Cardiac ventricle fibroblast (primary cell): ENCODE results near the gene GABRQ. TPM values are rescaled to one million over a fixed set of nuclear protein-coding genes. Genes with fewer than 3 reads are reported as not detected.

Experiments
- total RNA-seq: library from RNA; depleted of rRNA; stranded (reverse); fragments of >200 nt; gene quantifications from 2 replicates; pipeline ENCODE4 v1.2.3, GENCODE V29; 2015

GABRQ gene
- total RNA-seq, result not detected in 2 replicates

GRCh38 chrX:152637649-152638442, at the start of gene GABRQ:
Gene GABRQ (plus strand): TSS chrX:152637895. CDS start chrX:152638203, 308 bp downstream.

GRCh38 chrX:152697952-152698931, 60.5 kb downstream of the GABRQ start, which contains the start of gene MAGEA3:
Gene MAGEA3 (plus strand): TSS chrX:152698794. CDS start chrX:152700833, 2,039 bp downstream.

Other genes with a start within 250 kb of the GABRQ start
- not detected in 2 replicates for gene GABRA3, start 186.6 kb upstream of the GABRQ start, total RNA-seq
- not detected in 2 replicates for gene MAGEA3, start 60.9 kb downstream of the GABRQ start, total RNA-seq
- gene CSAG2, start 71.4 kb downstream of the GABRQ start, total RNA-seq, result not detected in 2 replicates
- not detected in 2 replicates for gene MAGEA2B, start 76.7 kb downstream of the GABRQ start, total RNA-seq
- gene CSAG1, start 95.8 kb downstream of the GABRQ start, total RNA-seq, result not detected in 2 replicates
- not detected in 2 replicates for gene MAGEA12, start 95.9 kb downstream of the GABRQ start, total RNA-seq
- not detected in 2 replicates for gene MAGEA2, start 115.9 kb downstream of the GABRQ start, total RNA-seq
- gene CSAG3, start 121.3 kb downstream of the GABRQ start, total RNA-seq, result not detected in 2 replicates
- gene MAGEA6, start 131.8 kb downstream of the GABRQ start, total RNA-seq, result not detected in 2 replicates
- gene CETN2, start 192.9 kb downstream of the GABRQ start, total RNA-seq, result 26.8 and 31.7 TPM in 2 replicates
- gene NSDHL, start 193.2 kb downstream of the GABRQ start, total RNA-seq, result 18.3 and 20.3 TPM in 2 replicates